ENCODE measurements around the gene DIS3L2.

- TF ChIP-seq USF2 (IDR thresholded peaks at IDR 0.05; ENCODE audit: low read length) (no peak), CTCF (IDR thresholded peaks at IDR 0.05; ENCODE audit: control extremely low read depth in 1 of 3, insufficient read depth in 1 of 3, low read depth in 1 of 3, low read length in 3 of 3) (no peak), ATF3 (IDR thresholded peaks at IDR 0.05; ENCODE audit: insufficient read depth, low read depth, low read length) (no peak), TAF1 (IDR thresholded peaks at IDR 0.05; ENCODE audit: low read depth, low read length) (no peak), POLR2A (IDR thresholded peaks at IDR 0.05; ENCODE audit: control extremely low read depth in 1 of 2, low read depth in 2 of 2, low read length in 2 of 2) (no peak), HDAC6 (IDR thresholded peaks at IDR 0.05; ENCODE audit: low read depth, low read length) (no peak), PHF8 (conservative IDR thresholded peaks at IDR 0.05; ENCODE audit: low read depth, low read length) (no peak)
Measured at GRCh38 chr2:232269867-232270266, 308.4 kb downstream of the DIS3L2 start.

Measured in H1 (cell line).